AG20443 (cell line): ENCODE results near the gene HSPB9.

Experiments
- DNase-seq: peaks from one replicate; pipeline ENCODE4 v3.0.0; 2012; ENCODE audit warnings: low spot score, mixed read lengths

The HSPB9 gene

GRCh38 chr17:42101513-42102292 lies 20.9 kb upstream of the HSPB9 start:
- peak; percentile 94 for DNase-seq

GRCh38 chr17:42103221-42103954 lies 19.2 kb upstream of the HSPB9 start:
- DNase-seq, result no peak

GRCh38 chr17:42104264-42104663 lies 18.3 kb upstream of the HSPB9 start:
- no peak for DNase-seq

GRCh38 chr17:42106009-42106408 lies 16.6 kb upstream of the HSPB9 start:
- DNase-seq, result no peak

GRCh38 chr17:42107124-42107523 lies 15.5 kb upstream of the HSPB9 start:
- DNase-seq, result no peak

GRCh38 chr17:42107597-42108576 lies 14.7 kb upstream of the HSPB9 start:
- peak; percentile 81 for DNase-seq

GRCh38 chr17:42109086-42109485 lies 13.5 kb upstream of the HSPB9 start:
- no peak for DNase-seq

GRCh38 chr17:42110301-42111264 lies 12.0 kb upstream of the HSPB9 start:
- no peak for DNase-seq

GRCh38 chr17:42111265-42111636 lies 11.4 kb upstream of the HSPB9 start:
- DNase-seq, result no peak

- DNase-seq, result peak; percentile 66
Measured at GRCh38 chr17:42111871-42112551, 10.6 kb upstream of the HSPB9 start.

GRCh38 chr17:42112552-42113176 lies 9.9 kb upstream of the HSPB9 start, which contains the start of gene DHX58:
TSS of gene DHX58 (minus strand) at chr17:42112714. CDS start at chr17:42111892, 822 bp downstream.
- DNase-seq, result peak; percentile 93

- no peak for DNase-seq
Measured at GRCh38 chr17:42113293-42114069, 9.1 kb upstream of the HSPB9 start.

GRCh38 chr17:42114118-42114517 lies 8.5 kb upstream of the HSPB9 start:
- DNase-seq, result no peak

- peak; percentile 82 for DNase-seq
Measured at GRCh38 chr17:42116705-42117396, 5.8 kb upstream of the HSPB9 start.

- DNase-seq, result no peak
Measured at GRCh38 chr17:42117397-42118125, 5.0 kb upstream of the HSPB9 start.

- DNase-seq, result no peak
Measured at GRCh38 chr17:42118126-42118510, 4.5 kb upstream of the HSPB9 start.

GRCh38 chr17:42118545-42118944 lies 4.1 kb upstream of the HSPB9 start:
- no peak for DNase-seq

- no peak for DNase-seq
Measured at GRCh38 chr17:42119301-42119700, 3.3 kb upstream of the HSPB9 start.
